Upper lobe of right lung (tissue), 1 donor: ENCODE data around the gene CNOT10. TPM values are rescaled to one million over a fixed set of nuclear protein-coding genes. Genes with fewer than 3 reads are reported as not detected.

Experiments
- ATAC-seq: fragments of 200-7000 bp; cut with Tn5 transposase; one replicate; pipeline ENCODE4 v1.9.1; 2020; ENCODE audit warnings: mild to moderate bottlenecking, moderate library complexity
- DNase-seq: peaks from one replicate; pipeline ENCODE4 v3.0.0-alpha.2; 2020
- H3K27ac ChIP-seq: fragments of 200-600 bp; one replicate; pipeline ENCODE4 v1.8.0; 2022
- H3K27me3 ChIP-seq: fragments of 200-600 bp; one replicate; pipeline ENCODE4 v1.8.0; 2022; ENCODE audit warnings: mild to moderate bottlenecking
- H3K36me3 ChIP-seq: fragments of 200-600 bp; one replicate; pipeline ENCODE4 v1.8.0; 2022
- H3K4me1 ChIP-seq: fragments of 200-600 bp; one replicate; pipeline ENCODE4 v1.8.0; 2022
- H3K4me3 ChIP-seq: fragments of 200-600 bp; one replicate; pipeline ENCODE4 v1.8.0; 2022; ENCODE audit warnings: mild to moderate bottlenecking
- H3K9me3 ChIP-seq: fragments of 200-600 bp; one replicate; pipeline ENCODE4 v1.8.0; 2022
- intact Hi-C: fragments of 100-400 bp; cut with DNase I; formaldehyde crosslinking; loops from one replicate; pipeline ENCODE4 v1.11.0; 2022
- total RNA-seq: library from RNA; stranded (reverse); fragmentation: NEBNext Ultra II Directional; extraction: Animal tissue kit (Norgen Biotek cat#: 25700); gene quantifications from one replicate; pipeline ENCODE4 v1.2.1, GENCODE V29; 2021
- TF ChIP-seq, protein P1 (sequence below): fragments of 200-600 bp; IDR thresholded peaks from one replicate; pipeline ENCODE4 v1.8.0; 2022; ENCODE audit warnings: antibody characterized with exemption
- donor health status: DM: no; HTN: yes; CAD: no; lungs with severe emphysema.

The CNOT10 gene
- total RNA-seq, 1 donor from 2014 or later, result 30.1 TPM

DNA sequence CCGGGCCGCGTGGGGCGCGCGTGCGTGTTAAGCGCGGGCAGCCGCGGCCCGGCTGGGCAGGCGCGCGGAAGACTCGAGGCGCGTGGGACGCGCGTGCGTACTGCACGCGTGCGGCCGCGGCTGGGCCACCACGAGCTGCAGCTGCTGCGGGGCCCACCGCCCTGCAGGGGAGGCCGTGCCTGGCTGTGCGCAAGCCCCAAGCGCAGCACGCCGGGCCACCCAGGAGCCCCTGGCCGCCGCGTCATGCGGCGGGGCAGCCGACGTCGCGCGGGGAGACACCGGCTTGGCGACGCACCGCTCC lies 132.2 kb downstream of the CNOT10 start:
- DNase-seq (no peak), ATAC-seq (peak; percentile 25)
- TF ChIP-seq, protein P1, sequence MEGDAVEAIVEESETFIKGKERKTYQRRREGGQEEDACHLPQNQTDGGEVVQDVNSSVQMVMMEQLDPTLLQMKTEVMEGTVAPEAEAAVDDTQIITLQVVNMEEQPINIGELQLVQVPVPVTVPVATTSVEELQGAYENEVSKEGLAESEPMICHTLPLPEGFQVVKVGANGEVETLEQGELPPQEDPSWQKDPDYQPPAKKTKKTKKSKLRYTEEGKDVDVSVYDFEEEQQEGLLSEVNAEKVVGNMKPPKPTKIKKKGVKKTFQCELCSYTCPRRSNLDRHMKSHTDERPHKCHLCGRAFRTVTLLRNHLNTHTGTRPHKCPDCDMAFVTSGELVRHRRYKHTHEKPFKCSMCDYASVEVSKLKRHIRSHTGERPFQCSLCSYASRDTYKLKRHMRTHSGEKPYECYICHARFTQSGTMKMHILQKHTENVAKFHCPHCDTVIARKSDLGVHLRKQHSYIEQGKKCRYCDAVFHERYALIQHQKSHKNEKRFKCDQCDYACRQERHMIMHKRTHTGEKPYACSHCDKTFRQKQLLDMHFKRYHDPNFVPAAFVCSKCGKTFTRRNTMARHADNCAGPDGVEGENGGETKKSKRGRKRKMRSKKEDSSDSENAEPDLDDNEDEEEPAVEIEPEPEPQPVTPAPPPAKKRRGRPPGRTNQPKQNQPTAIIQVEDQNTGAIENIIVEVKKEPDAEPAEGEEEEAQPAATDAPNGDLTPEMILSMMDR, result no peak
- intact Hi-C loops, result no loop called here
- no peaks in the 10 kb centered on the region for H3K36me3 ChIP-seq
- H3K27ac ChIP-seq, result no peak overlapping the region
- H3K4me3 ChIP-seq, result peak overlapping the region; percentile 56
- peaks cover 35% of the 10 kb centered on the region for H3K27me3 ChIP-seq
- peaks cover 6% of the 10 kb centered on the region for H3K4me1 ChIP-seq
- H3K9me3 ChIP-seq, result no peaks in the 10 kb centered on the region

DNA sequence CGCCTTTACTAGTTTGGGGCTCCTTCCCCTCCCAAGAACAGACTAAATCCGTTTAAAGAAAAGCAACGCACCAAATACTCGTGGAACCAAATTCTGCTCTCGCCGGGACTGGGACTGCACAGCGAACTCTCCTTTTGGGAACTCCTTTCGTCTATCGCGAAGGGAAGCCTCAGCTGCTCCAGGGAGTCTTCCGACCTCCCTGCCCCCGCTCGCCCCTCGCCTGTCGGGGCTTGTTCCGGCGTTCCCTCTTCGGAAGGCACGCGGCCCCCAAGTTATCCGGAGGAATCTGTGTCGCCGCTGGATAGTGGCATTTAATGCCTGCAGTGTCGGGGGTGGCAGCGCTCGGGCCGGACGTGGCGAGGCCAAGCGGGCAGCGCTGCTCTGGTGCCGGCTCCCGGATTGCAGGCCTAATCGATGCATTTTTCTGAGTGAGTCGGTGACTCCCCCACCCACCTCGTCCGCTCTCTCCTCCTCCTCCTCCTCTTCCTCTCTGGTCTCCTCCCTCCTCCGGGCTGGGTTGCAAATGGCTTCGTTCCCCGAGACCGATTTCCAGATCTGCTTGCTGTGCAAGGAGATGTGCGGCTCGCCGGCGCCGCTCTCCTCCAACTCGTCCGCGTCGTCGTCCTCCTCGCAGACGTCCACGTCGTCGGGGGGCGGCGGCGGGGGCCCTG lies 132.7 kb downstream of the CNOT10 start, which contains the start of gene TRIM71:
TSS of gene TRIM71 (plus strand) at position 440 of the 671 bp plus-strand sequence. CDS start at position 524, 84 bp downstream.
- Histone ChIP-seq H3K9me3 (no peaks in the 10 kb centered on the region), H3K36me3 (no peaks in the 10 kb centered on the region), H3K27me3 (peaks cover 35% of the 10 kb centered on the region), H3K4me1 (peaks cover 6% of the 10 kb centered on the region), H3K27ac (peak within 1 kb of the TSS; percentile 60), H3K4me3 (peak within 1 kb of the TSS; percentile 56)
- TF ChIP-seq, protein P1, result no peak
- ATAC-seq (no peak), DNase-seq (peak; percentile 67)
- intact Hi-C loops, result no loop called here

DNA sequence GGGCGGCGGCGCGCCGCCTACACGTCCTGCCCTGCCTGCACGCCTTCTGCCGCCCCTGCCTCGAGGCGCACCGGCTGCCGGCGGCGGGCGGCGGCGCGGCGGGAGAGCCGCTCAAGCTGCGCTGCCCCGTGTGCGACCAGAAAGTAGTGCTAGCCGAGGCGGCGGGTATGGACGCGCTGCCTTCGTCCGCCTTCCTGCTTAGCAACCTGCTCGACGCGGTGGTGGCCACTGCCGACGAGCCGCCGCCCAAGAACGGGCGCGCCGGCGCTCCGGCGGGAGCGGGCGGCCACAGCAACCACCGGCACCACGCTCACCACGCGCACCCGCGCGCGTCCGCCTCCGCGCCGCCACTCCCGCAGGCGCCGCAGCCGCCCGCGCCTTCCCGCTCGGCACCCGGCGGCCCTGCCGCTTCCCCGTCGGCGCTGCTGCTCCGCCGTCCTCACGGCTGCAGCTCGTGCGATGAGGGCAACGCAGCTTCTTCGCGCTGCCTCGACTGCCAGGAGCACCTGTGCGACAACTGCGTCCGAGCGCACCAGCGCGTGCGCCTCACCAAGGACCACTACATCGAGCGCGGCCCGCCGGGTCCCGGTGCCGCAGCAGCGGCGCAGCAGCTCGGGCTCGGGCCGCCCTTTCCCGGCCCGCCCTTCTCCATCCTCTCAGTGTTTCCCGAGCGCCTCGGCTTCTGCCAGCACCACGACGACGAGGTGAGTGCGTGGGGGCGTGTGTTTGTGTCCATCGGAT lies 133.4 kb downstream of the CNOT10 start:
- no peaks in the 10 kb centered on the region for H3K36me3 ChIP-seq
- DNase-seq (peak; percentile 75), ATAC-seq (peak; percentile 45)
- H3K27me3 ChIP-seq, result peaks cover 35% of the 10 kb centered on the region
- H3K4me1 ChIP-seq, result peaks cover 6% of the 10 kb centered on the region
- TF ChIP-seq, protein P1, result no peak
- H3K27ac ChIP-seq, result peak overlapping the region; percentile 60
- H3K9me3 ChIP-seq, result no peaks in the 10 kb centered on the region
- intact Hi-C loops, result no loop called here
- H3K4me3 ChIP-seq, result peak overlapping the region; percentile 56

DNA sequence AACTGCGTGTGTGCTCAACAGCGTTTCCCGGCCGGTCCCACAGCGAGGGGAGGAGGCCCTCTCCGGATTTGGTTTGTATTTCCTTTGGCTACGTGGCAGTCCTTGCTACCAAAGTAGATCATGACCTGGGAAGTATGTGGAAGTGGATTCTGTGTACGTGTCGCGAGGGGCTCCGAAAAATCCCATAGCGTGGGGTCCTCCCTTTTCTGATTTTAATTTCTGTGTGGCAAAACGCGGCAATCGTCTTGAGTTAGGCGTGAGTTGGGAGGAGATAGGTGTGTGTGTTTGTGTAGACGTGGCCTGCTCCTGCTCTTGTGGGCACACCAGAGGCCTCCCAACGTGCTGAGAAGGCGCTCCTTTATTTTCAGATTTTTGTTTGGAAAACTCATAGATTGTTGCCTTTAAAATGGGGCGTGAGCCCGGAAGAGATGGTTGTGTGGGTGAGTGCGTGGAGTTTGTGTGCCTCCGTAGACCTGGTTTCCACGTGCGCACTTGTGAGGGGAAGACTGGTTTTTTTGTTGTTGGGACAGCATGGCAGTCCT lies 134.1 kb downstream of the CNOT10 start:
- H3K4me3 ChIP-seq, result peak overlapping the region; percentile 56
- no peak for DNase-seq

DNA sequence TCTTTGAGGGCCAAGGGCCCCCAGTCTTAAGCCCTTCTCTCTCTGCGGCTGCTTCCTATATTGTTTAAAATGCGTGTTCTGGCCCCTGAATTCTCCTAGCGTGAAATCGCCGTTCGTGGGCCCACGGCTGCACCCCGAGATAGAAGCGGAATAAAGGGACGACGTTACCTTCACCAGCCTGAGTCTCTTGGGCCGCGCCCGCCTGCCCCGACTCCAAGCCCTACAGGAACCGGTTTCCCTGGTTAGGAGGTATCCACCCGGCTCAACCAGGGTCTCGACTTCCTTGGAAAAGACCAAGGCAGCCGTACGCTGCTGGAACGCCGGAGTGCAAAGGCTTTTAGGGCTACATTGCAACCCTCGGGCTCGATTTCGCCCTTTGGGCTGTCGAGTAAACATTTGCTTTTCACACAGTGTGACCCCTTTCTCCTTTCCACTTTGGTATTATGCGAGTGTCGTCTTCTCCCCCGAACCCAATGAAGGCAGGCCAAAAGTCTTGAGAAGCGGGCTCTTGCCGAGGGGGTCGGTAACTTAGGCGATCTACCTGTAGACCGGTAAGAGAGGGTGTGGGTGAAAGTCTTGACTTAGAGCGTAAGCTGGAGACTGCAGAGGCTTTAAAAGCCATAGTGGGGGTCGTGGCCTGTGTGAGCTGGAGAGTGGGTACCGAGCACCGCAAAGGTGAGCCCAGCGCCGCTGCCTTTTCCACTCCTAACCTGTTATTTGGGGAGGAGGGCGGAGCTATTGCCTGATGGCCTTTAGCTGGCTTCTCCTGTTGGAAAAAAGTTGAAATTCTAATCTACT lies 134.8 kb downstream of the CNOT10 start:
- Histone ChIP-seq H3K4me1 (peaks cover 6% of the 10 kb centered on the region), H3K36me3 (no peaks in the 10 kb centered on the region), H3K9me3 (no peaks in the 10 kb centered on the region), H3K27me3 (peaks cover 35% of the 10 kb centered on the region), H3K27ac (peak overlapping the region; percentile 60), H3K4me3 (peak overlapping the region; percentile 56)
- intact Hi-C loops, result no loop called here
- TF ChIP-seq, protein P1, result no peak
- ATAC-seq, result peak; percentile 49
- DNase-seq, result peak; percentile 77

More for the DNA sequence above, 134.1 kb downstream of the CNOT10 start:
- no peak for ATAC-seq
- H3K9me3 ChIP-seq, result no peaks in the 10 kb centered on the region
- TF ChIP-seq, protein P1, result no peak
- H3K27ac ChIP-seq, result peak overlapping the region; percentile 60
- no peaks in the 10 kb centered on the region for H3K36me3 ChIP-seq
- peaks cover 35% of the 10 kb centered on the region for H3K27me3 ChIP-seq
- peaks cover 6% of the 10 kb centered on the region for H3K4me1 ChIP-seq
- intact Hi-C loops, result no loop called here
